Measurements from ENCODE around the gene LAMP2. TPM values are rescaled to one million over a fixed set of nuclear protein-coding genes. Genes with fewer than 3 reads are reported as not detected.

Gene LAMP2
- total RNA-seq, 2 donors from 2014 or later = 33.6 to 67.7 TPM

DNA sequence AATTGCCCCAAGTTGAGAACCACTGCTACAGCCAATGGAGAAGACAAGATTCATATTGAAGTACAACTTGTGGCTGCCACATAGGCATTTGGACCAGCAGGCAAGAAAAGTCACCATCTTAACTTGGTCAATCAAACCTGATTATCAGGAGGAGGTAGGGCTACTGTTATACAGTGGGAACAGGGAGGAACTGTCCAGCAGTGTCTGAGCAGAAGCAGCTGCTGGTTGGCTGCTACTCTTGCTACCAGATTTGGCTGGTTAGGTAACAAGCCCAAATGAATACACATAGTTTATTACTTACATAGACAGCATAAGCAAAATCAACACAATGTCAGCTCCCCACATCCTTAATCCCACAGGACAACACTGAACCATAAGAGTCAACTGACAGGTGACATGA is 67.8 kb downstream of the LAMP2 start:
- no peaks in the 10 kb centered on the region for H3K27me3 ChIP-seq
- no peak for ATAC-seq
- H3K9me3 ChIP-seq = no peaks in the 10 kb centered on the region
- no peaks in the 10 kb centered on the region for H3K4me1 ChIP-seq
- H3K4me3 ChIP-seq = no peak overlapping the region
- intact Hi-C loops (cut with DNase I) = no loop called here
- H3K36me3 ChIP-seq (replicated peaks in 1 of 2; ENCODE audit: insufficient read depth in 1 of 2, low read depth in 2 of 2) = no peaks in the 10 kb centered on the region
- no peak for DNase-seq
- TF ChIP-seq, protein P1, sequence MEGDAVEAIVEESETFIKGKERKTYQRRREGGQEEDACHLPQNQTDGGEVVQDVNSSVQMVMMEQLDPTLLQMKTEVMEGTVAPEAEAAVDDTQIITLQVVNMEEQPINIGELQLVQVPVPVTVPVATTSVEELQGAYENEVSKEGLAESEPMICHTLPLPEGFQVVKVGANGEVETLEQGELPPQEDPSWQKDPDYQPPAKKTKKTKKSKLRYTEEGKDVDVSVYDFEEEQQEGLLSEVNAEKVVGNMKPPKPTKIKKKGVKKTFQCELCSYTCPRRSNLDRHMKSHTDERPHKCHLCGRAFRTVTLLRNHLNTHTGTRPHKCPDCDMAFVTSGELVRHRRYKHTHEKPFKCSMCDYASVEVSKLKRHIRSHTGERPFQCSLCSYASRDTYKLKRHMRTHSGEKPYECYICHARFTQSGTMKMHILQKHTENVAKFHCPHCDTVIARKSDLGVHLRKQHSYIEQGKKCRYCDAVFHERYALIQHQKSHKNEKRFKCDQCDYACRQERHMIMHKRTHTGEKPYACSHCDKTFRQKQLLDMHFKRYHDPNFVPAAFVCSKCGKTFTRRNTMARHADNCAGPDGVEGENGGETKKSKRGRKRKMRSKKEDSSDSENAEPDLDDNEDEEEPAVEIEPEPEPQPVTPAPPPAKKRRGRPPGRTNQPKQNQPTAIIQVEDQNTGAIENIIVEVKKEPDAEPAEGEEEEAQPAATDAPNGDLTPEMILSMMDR (IDR thresholded peaks at IDR 0.05) = no peak
- no peak for TF ChIP-seq POLR2A (IDR thresholded peaks at IDR 0.05)
- H3K27ac ChIP-seq = no peak overlapping the region

DNA sequence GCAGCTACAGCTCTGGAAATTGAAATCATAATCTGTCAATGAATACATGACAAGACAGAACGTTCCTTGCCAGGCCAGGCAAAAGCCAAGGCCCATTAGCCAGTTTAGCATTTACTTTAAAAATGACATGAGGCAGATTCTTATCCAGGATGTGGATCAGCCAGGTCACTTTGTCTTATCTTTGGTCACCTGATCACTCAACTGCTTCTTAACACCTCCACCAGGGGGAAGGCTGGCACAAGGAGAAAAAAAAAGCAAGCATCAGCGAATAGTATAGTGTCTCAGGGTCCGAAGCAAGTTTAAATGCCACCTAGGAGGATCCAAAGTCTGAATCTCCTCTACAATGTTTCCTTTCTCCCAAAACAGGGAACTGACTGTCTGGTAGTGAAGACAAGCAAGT is 88.4 kb downstream of the LAMP2 start:
- no peak overlapping the region for H3K4me3 ChIP-seq
- intact Hi-C loops (cut with DNase I) = no loop called here
- 8 to 9% methylated on average over 3 of the region's 3 CpGs for WGBS, 2 donors
- ATAC-seq (no peak), DNase-seq (peak in 1 of 4 donors; percentile 2)
- no peaks in the 10 kb centered on the region for H3K36me3 ChIP-seq (replicated peaks in 1 of 2; ENCODE audit: insufficient read depth in 1 of 2, low read depth in 2 of 2)
- no peaks in the 10 kb centered on the region for H3K9me3 ChIP-seq
- H3K27ac ChIP-seq = no peak overlapping the region
- no peaks in the 10 kb centered on the region for H3K27me3 ChIP-seq
- TF ChIP-seq POLR2A (IDR thresholded peaks at IDR 0.05) = no peak
- TF ChIP-seq, protein P1 (IDR thresholded peaks at IDR 0.05) = peak in 3 of 7 experiments; percentile 25 to 33 (median 29)
- H3K4me1 ChIP-seq = no peaks in the 10 kb centered on the region

DNA sequence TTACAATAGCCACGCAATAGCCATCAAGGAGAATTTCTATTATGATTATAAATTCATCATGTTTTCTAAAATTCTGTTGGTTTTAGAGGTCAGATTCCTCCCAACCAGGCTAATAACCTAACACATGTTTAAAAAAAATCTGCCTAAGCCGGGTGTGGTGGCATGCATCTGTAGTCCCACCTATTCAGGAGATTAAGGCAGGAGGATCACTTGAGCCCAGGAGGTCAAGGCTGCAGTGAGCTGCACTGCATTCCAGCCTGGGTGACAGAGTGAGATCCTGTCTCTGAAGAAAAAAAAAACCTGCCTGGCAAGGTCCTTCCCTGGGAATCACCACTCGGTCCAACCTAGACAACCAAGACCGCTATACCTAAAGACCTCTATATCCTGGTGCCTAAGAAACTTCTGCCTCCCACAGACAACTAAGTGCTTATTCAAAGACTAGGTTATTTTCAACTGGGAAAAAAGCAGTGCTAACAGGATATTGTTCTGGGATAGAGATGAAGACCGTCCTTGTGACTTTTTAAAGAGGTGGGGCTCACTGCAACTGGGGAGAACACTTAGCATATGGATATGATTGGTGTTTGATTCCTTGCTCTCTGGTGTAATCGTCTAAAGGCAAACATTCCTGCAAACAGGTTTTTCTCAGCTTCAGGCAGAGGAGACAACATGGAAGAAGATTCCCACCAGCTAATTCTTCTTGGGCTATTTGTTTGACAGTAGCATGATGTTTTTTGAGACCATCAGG is 89.0 kb downstream of the LAMP2 start:
- no peak overlapping the region for H3K27ac ChIP-seq
- TF ChIP-seq, protein P1 (IDR thresholded peaks at IDR 0.05) = no peak
- TF ChIP-seq POLR2A (IDR thresholded peaks at IDR 0.05) = no peak
- no peaks in the 10 kb centered on the region for H3K36me3 ChIP-seq (replicated peaks in 1 of 2; ENCODE audit: insufficient read depth in 1 of 2, low read depth in 2 of 2)
- no peaks in the 10 kb centered on the region for H3K4me1 ChIP-seq
- no peaks in the 10 kb centered on the region for H3K27me3 ChIP-seq
- no peak overlapping the region for H3K4me3 ChIP-seq
- 41 to 42% methylated on average over 5 to 6 of the region's 6 CpGs for WGBS, 2 donors
- DNase-seq (no peak), ATAC-seq (no peak)
- H3K9me3 ChIP-seq = no peaks in the 10 kb centered on the region
- intact Hi-C loops (cut with DNase I) = no loop called here

DNA sequence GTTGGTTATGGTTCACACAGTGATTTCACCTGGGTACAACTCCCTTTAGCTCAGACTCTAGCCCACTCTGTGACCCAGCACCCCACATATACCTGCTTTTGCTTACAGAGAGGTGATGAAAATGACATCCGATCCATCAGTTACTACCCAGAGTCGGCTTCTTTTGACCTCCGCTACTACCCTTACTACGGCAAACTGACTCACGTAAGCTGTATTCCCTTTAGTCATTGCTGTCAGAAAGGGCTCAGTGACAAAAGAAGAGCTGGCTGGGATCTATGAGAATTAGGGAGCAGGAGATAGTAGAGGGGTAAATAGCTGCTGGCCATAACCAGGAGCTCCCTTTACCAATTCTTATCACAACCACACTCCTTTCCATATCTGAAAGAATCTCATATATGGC is 90.5 kb downstream of the LAMP2 start:
- 89% methylated on average over 5 of the region's 5 CpGs for WGBS, 2 donors
- DNase-seq (no peak), ATAC-seq (no peak)
- TF ChIP-seq POLR2A (IDR thresholded peaks at IDR 0.05) = no peak
- TF ChIP-seq, protein P1 (IDR thresholded peaks at IDR 0.05) = no peak
- no peak overlapping the region for H3K4me3 ChIP-seq
- no peaks in the 10 kb centered on the region for H3K36me3 ChIP-seq (replicated peaks in 1 of 2; ENCODE audit: insufficient read depth in 1 of 2, low read depth in 2 of 2)
- H3K9me3 ChIP-seq = no peaks in the 10 kb centered on the region
- H3K27me3 ChIP-seq = no peaks in the 10 kb centered on the region
- no peak overlapping the region for H3K27ac ChIP-seq
- H3K4me1 ChIP-seq = no peaks in the 10 kb centered on the region
- intact Hi-C loops (cut with DNase I) = no loop called here

Small RNA genes within 50 kb of the gene (small RNA-seq; reads per million reads assigned to genes)
- not detected for gene RNU7-37P

Other genes starting within 250 kb of the LAMP2 start
- gene ZBTB33, start 218.5 kb downstream of the LAMP2 start, total RNA-seq = 1 to 10 TPM; 6.9 to 9.6 TPM
- under 1 TPM in 1 of 2 donors, not detected in 1; 0.52 TPM for gene TMEM255A, start 157.8 kb downstream of the LAMP2 start, total RNA-seq
- gene ATP1B4, start 107.2 kb downstream of the LAMP2 start, total RNA-seq = not detected
- 10 to 100 TPM; 18.8 to 28.5 TPM for gene CUL4B, start 91.7 kb upstream of the LAMP2 start, total RNA-seq
- gene MCTS1, start 134.8 kb upstream of the LAMP2 start, total RNA-seq = 10 to 100 TPM; 11.4 to 28.3 TPM
- gene C1GALT1C1, start 160.8 kb upstream of the LAMP2 start, total RNA-seq = 10 to 100 TPM in 1 of 2 donors, 1 to 10 TPM in 1; 7.9 to 15.8 TPM

Measured in body of pancreas (tissue), 4 donors.